D721Med (cell line): ENCODE measurements around the gene FABP2.
"Not testable (repeated sequence)": the region's sequence is repeated elsewhere in the genome, so short reads cannot be mapped to it uniquely, and the experiment has no call there.

ENCODE experiments used
- DNase-seq: peaks from one replicate; pipeline ENCODE4 v3.0.0; 2011; ENCODE audit warnings: low spot score; ENCODE audit not compliant: insufficient read length
- FAIRE-seq: peaks from 2 replicates; lab custom pipeline; 2011; peaks lifted over from hg19 to GRCh38; lab: Jason Lieb, UNC
- CTCF ChIP-seq: IDR thresholded peaks from 2 replicates; pipeline ENCODE4 v1.5.1; 2012; ENCODE audit warnings: mild to moderate bottlenecking, control low read depth; ENCODE audit not compliant: insufficient read depth; ENCODE audit errors: missing control alignments

Gene FABP2

DNA sequence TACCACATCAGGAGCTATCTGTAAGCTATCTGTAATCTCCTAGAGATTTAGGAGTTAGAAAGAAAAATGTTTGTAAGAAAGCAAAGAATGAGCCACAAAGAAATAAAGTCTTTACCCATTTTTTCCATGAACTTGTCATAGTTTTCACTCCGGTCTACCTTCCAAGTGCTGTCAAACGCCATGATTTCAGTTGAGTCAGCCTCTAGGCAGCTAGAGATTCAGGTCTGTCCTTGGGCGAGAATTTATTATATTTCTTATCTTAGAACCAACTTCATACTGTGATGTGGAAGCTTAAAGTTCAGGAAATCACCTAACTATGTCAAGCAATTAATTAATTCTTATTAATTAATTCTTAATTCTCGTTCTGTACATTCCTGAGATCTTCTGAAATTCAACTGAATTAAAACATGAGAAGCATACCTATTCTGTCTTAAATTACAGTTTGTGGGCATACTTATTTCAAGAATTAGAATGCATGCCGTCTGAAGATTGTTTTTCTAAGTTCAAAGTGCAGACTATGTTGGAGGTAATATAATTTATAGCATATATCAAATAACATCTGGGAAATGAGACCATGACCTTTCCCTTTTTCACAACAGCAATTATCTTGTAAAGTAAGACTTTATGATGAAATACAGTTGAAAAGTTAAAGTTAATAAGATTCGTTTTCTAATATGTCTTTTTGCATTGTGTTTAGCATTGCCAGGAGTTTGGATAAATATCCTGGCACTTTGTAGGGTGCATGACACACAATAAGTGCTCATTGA is at the start of gene FABP2:
TSS of gene FABP2 (minus strand) at position 218 of the 767 bp plus-strand sequence. CDS start at position 182, 36 bp downstream.
- DNase-seq (no peak), FAIRE-seq (no peak)
- no peak for TF ChIP-seq CTCF

DNA sequence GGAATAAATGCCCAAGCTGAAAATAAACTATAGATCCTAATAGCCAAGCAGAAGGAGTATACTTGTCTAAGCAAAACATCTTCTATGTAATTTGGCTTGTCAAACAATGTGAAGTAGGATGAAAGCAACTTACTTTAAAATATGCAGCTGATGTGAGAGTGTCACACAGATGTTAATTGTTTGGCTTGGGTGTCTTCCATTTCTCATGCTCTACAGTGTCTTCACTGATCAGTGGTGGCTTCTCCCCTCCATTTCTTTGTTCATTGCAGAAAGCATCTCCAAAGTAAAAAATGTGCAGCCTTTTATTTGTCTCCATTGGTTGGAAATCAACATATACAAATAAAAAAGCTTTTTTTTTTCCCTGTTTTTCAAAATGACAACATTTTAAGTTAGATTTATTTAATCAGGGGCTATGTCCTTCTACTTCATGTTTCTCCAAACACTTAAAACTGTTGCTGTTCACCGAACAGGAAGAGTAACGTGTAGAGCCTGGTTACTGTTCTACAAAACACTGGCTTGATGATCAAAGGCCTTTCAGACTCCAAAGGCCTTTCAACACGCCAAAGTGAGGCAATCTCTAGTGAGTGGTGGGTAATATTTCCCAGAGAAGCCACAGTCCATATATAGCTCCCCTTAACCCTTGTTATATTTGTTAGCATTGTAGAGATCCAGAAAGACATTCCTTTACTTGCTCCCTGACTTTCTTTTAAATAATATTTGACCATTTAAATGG is 49.2 kb upstream of the FABP2 start:
- not testable (repeated sequence) for FAIRE-seq, DNase-seq

DNA sequence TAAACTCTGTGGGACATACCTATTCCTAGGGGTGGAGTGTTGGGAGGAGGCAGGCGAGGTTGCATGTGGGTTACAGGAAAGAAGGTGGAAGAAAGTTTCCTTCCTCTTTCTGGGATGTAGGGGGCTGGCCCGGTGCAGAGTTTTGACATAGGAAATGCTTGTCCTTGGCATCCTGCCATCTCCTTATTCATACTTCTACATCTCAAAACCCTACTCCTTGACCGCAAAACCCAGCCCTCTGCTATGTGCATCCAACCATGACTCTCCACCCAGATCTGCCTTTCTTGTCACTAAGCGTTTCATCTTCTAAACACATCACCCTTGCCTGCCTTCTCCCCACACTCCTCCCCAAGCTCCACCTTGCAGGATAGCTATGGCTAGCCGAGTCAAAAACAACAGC is 48.5 kb upstream of the FABP2 start:
- not testable (repeated sequence) for DNase-seq, FAIRE-seq

- not testable (repeated sequence) for DNase-seq
- peak; percentile 29 for FAIRE-seq
Measured at GRCh38 chr4:119366802-119367201, 44.9 kb upstream of the FABP2 start.

DNA sequence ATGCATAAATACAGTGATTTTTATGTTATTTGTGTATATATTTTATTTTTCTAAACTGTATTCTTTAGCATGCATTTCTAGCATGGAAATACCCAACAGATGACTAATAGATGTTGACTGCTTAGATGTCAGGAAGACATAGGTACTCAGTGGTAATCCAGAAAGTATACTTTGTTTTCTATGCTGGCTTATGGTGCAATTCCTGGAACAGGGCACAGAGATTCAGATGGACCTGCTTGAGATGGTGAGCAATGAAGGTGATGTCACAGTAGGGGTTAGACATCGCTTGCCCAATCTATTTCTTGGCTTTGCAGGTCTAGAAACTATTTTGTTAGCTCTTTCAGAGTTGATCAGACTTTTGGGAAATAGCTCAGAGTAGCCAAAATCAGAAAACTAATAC is 42.3 kb upstream of the FABP2 start:
- FAIRE-seq, DNase-seq: not testable (repeated sequence)

- FAIRE-seq, DNase-seq: not testable (repeated sequence)
Measured at GRCh38 chr4:119363372-119363771, 41.4 kb upstream of the FABP2 start.

GRCh38 chr4:119362413-119362812 is 40.5 kb upstream of the FABP2 start:
- not testable (repeated sequence) for FAIRE-seq, DNase-seq

DNA sequence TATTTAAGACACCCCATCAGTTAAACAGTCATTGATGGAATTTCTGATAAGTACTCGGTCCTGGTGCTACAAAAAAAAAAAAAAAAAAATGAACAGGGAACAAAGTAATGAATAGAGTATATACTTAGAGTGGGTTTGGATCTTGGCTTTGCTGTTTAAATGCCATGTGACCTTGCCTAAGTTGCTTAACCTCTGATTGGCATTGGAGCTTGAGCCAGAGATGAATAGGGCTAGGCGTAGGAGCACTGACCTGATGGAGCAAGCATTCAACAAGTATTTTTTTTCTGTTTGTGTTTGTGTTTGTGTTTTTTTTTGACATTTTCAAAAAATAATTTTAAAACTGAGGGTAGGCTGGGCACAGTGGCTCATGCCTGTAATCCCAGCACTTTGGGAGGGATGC is 37.9 kb upstream of the FABP2 start:
- not testable (repeated sequence) for FAIRE-seq, DNase-seq

DNA sequence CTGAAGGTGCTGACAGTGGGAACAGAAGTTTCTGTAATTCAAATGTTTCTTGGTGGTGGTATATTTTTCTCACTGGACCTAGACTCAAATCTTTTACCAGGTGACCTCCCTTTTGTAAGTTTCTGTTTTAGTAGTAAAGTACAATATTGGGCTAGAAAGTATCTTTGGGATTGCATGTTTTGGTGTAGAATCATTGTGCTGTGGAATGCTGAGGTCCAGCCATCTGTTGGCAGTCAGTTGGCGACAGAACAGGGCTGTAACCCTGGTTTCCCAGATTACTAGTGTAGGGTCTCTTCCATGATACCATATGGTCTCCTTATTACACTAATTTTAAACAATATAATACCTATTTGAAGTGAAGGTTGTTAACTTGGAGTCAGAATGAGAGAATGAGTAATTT is 34.9 kb upstream of the FABP2 start:
- DNase-seq, FAIRE-seq: not testable (repeated sequence)

- not testable (repeated sequence) for FAIRE-seq, DNase-seq
Measured at GRCh38 chr4:119356041-119356440, 34.1 kb upstream of the FABP2 start.

DNA sequence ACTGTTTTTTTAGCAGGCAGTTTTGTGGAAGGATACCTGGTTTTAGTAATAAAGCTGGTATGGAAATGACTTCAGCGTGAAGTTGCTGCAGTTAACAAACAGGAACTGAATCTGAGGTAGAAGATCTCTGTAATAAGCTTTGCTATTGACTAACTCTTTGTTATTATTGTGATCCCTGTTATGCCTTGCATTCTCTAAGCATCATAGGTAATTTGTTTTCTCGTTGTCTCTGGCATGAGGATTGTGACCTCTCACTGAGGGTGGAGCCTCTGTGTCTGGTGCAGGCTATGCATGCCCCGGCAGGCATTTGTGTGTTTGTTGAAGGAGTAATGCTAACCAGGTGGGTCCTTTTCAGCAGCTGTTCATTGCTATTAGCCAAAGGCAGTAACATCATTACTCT is 31.4 kb upstream of the FABP2 start:
- DNase-seq, FAIRE-seq: not testable (repeated sequence)

- FAIRE-seq, DNase-seq: not testable (repeated sequence)
Measured at GRCh38 chr4:119348169-119348568, 26.2 kb upstream of the FABP2 start.

DNA sequence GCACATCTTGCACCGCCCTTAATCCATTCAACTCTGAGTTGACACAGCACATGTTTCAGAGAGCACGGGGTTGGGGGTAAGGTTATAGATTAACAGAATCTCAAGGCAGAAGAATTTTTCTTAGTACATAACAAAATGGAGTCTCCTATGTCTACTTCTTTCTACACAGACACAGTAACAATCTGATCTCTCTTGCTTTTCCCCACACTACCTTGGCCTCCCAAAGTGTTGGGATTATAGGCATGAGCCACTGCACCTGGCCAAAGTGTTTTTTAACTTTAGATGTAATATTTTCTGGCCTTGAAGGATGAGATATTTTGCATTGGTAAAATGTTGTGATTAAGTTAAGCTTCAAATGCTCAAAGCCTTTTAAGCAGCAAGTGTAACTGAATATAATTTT is 21.4 kb upstream of the FABP2 start:
- not testable (repeated sequence) for FAIRE-seq, DNase-seq

GRCh38 chr4:119339895-119340294 is 18.0 kb upstream of the FABP2 start:
- not testable (repeated sequence) for FAIRE-seq, DNase-seq
